Common myeloid progenitor, CD34-positive (primary cell): ENCODE measurements around the gene MGMT.

Experiments
- CTCF ChIA-PET: fragments of 350-600 bp; sonication (Branson Sonifier 250); formaldehyde crosslinking; loops from one replicate; lab custom pipeline; 2021; ENCODE audit warnings: antibody characterized with exemption; lab: Charles Lee
- POLR2A ChIA-PET: fragments of 350-600 bp; sonication (Branson Sonifier 250); formaldehyde crosslinking; loops from one replicate; lab custom pipeline; 2021; ENCODE audit warnings: antibody characterized with exemption; lab: Charles Lee
- DNase-seq, 3 donors: peaks; one replicate each; pipeline versions ENCODE4 v3.0.0 to v3.0.0-alpha.2; 2013
- H3K27ac ChIP-seq, 2 experiments: 1 replicate in 1 of 2; 2 replicates in 1 of 2; pipeline ENCODE4 v1.7.0; 2013; ENCODE audit warnings: inconsistent platforms in 2 of 2, low read length in 2 of 2, mild to moderate bottlenecking in 2 of 2, low read depth in 1 of 2, moderate library complexity in 1 of 2; ENCODE audit not compliant: severe bottlenecking in 2 of 2, insufficient read depth in 1 of 2, poor library complexity in 1 of 2
- H3K27me3 ChIP-seq, 5 experiments: replicated peaks in 2 of 5; 1 replicate in 3 of 5; 2 replicates in 2 of 5; pipeline versions ENCODE4 v1.6.1 to v1.7.0; 2013; ENCODE audit warnings: low read length in 4 of 5, mild to moderate bottlenecking in 2 of 5, moderate library complexity in 2 of 5, inconsistent platforms in 1 of 5; ENCODE audit not compliant: insufficient read depth in 5 of 5, control insufficient read depth in 4 of 5
- H3K36me3 ChIP-seq, 4 experiments: 1 replicate in 2 of 4; 2 replicates in 2 of 4; pipeline versions ENCODE4 v1.6.1 to v1.7.0; 2013; ENCODE audit warnings: low read length in 3 of 4, control low read depth in 1 of 4, mild to moderate bottlenecking in 1 of 4; ENCODE audit not compliant: control insufficient read depth in 4 of 4, insufficient read depth in 4 of 4
- H3K4me1 ChIP-seq, 4 experiments: 1 replicate in 3 of 4; 2 replicates in 1 of 4; pipeline versions ENCODE4 v1.6.1 to v1.7.1; 2013; ENCODE audit warnings: low read length in 3 of 4, mild to moderate bottlenecking in 3 of 4, control low read depth in 1 of 4, inconsistent platforms in 1 of 4, moderate library complexity in 1 of 4; ENCODE audit not compliant: control insufficient read depth in 4 of 4, insufficient read depth in 4 of 4; ENCODE audit errors: control extremely low read depth in 1 of 4
- H3K4me3 ChIP-seq, 7 experiments: 1 replicate in 4 of 7; 2 replicates in 3 of 7; pipeline versions ENCODE4 v1.5.1 to v1.7.0; 2013; ENCODE audit warnings: mild to moderate bottlenecking in 7 of 7, low read length in 6 of 7, moderate library complexity in 6 of 7, inconsistent platforms in 2 of 7, low read depth in 2 of 7, control low read depth in 1 of 7; ENCODE audit not compliant: insufficient read depth in 4 of 7, control insufficient read depth in 1 of 7; ENCODE audit errors: extremely low read depth in 1 of 7
- H3K9me3 ChIP-seq, 5 experiments: 1 replicate in 4 of 5; 2 replicates in 1 of 5; pipeline versions ENCODE4 v1.6.1 to v1.7.1; 2013; ENCODE audit warnings: low read length in 4 of 5, mild to moderate bottlenecking in 2 of 5, inconsistent platforms in 1 of 5, low read depth in 1 of 5, moderate library complexity in 1 of 5; ENCODE audit not compliant: control insufficient read depth in 4 of 5, insufficient read depth in 2 of 5; ENCODE audit errors: control extremely low read depth in 1 of 5
- WGBS: methylation state at CpG from one replicate; pipeline ENCODE4 v1.1.5; 2013; ENCODE audit not compliant: insufficient coverage; 5-methylcytosine and 5-hydroxymethylcytosine counted together

The MGMT gene

GRCh38 chr10:129449893-129450292 is 17.1 kb upstream of the MGMT start:
- ChIA-PET POLR2A (no interaction called here), CTCF (interaction anchor here (1.2 kb wide), 1 partner anchor 25 kb away, joined by 3 read pairs; no protein-coding TSS in a partner anchor)

GRCh38 chr10:129450391-129450790 is 16.6 kb upstream of the MGMT start:
- H3K4me1 ChIP-seq = no peaks in the 10 kb centered on the region
- ChIA-PET CTCF (interaction anchor here (1.2 kb wide), 1 partner anchor 26 kb away, joined by 3 read pairs; no protein-coding TSS in a partner anchor), POLR2A (no interaction called here)
- WGBS = 100% methylated on average over 2 of the region's 3 CpGs
- H3K4me3 ChIP-seq = no peak overlapping the region
- H3K27ac ChIP-seq = no peak overlapping the region
- H3K9me3 ChIP-seq = peaks cover 0 to 4% (median 0%) of the 10 kb centered on the region in 5 experiments
- no peaks in the 10 kb centered on the region for H3K36me3 ChIP-seq
- DNase-seq = no peak
- H3K27me3 ChIP-seq = no peaks in the 10 kb centered on the region

More at GRCh38 chr10:129449893-129450292, 17.1 kb upstream of the MGMT start:
- DNase-seq = no peak
- no peak overlapping the region for H3K27ac ChIP-seq
- no peak overlapping the region for H3K4me3 ChIP-seq
- no peaks in the 10 kb centered on the region for H3K27me3 ChIP-seq
- H3K9me3 ChIP-seq = peaks cover 0 to 4% (median 0%) of the 10 kb centered on the region in 5 experiments
- no peaks in the 10 kb centered on the region for H3K36me3 ChIP-seq
- no CpG with 5 or more reads among the region's 2 CpGs for WGBS
- no peaks in the 10 kb centered on the region for H3K4me1 ChIP-seq

GRCh38 chr10:129455625-129456024 is 11.4 kb upstream of the MGMT start:
- peaks cover 0 to 4% (median 0%) of the 10 kb centered on the region in 5 experiments for H3K9me3 ChIP-seq
- ChIA-PET POLR2A (no interaction called here), CTCF (no interaction called here)
- H3K4me1 ChIP-seq = no peaks in the 10 kb centered on the region
- H3K27me3 ChIP-seq = peaks cover 0 to 6% (median 0%) of the 10 kb centered on the region in 5 experiments
- H3K4me3 ChIP-seq = no peak overlapping the region
- 75% methylated on average over 4 of the region's 6 CpGs for WGBS
- no peak overlapping the region for H3K27ac ChIP-seq
- no peak for DNase-seq
- H3K36me3 ChIP-seq = no peaks in the 10 kb centered on the region

GRCh38 chr10:129459762-129460539 is 7.1 kb upstream of the MGMT start:
- no peaks in the 10 kb centered on the region for H3K4me1 ChIP-seq
- WGBS = 97% methylated on average over 5 of the region's 10 CpGs
- no peak for DNase-seq
- H3K4me3 ChIP-seq = no peak overlapping the region
- H3K27me3 ChIP-seq = peaks cover 0 to 6% (median 0%) of the 10 kb centered on the region in 5 experiments
- H3K36me3 ChIP-seq = no peaks in the 10 kb centered on the region
- ChIA-PET CTCF (interaction anchor here (1.6 kb wide), 1 partner anchor 16 kb away, joined by 3 read pairs; no protein-coding TSS in a partner anchor), POLR2A (no interaction called here)
- no peak overlapping the region for H3K27ac ChIP-seq
- H3K9me3 ChIP-seq = no peaks in the 10 kb centered on the region

GRCh38 chr10:129462257-129462795 is 4.7 kb upstream of the MGMT start:
- Histone ChIP-seq H3K36me3 (no peaks in the 10 kb centered on the region), H3K9me3 (no peaks in the 10 kb centered on the region), H3K27ac (no peak overlapping the region), H3K4me1 (peaks cover 0 to 11% (median 9%) of the 10 kb centered on the region in 4 experiments), H3K4me3 (no peak overlapping the region), H3K27me3 (peaks cover 0 to 5% (median 0%) of the 10 kb centered on the region in 5 experiments)
- no peak for DNase-seq
- ChIA-PET CTCF (no interaction called here), POLR2A (no interaction called here)
- WGBS = 100% methylated on average over 4 of the region's 6 CpGs

- no peak overlapping the region for H3K4me3 ChIP-seq
- WGBS = 99% methylated on average over 7 of the region's 8 CpGs
- DNase-seq = no peak
- no peak overlapping the region for H3K27ac ChIP-seq
- H3K4me1 ChIP-seq = peaks cover 4 to 20% (median 17%) of the 10 kb centered on the region in 4 experiments
- ChIA-PET POLR2A (no interaction called here), CTCF (no interaction called here)
- H3K9me3 ChIP-seq = no peaks in the 10 kb centered on the region
- H3K36me3 ChIP-seq = no peaks in the 10 kb centered on the region
- no peaks in the 10 kb centered on the region for H3K27me3 ChIP-seq
Observed at GRCh38 chr10:129464251-129464650, 2.8 kb upstream of the MGMT start.
